GM12878 (cell line): Measurements from ENCODE around the gene SYCE3.

Source experiments
- SUZ12 ChIP-seq: fragments of 200-600 bp; sonication (generic); IDR thresholded peaks from one replicate; pipeline ENCODE4 v1.6.1; 2018; ENCODE audit warnings: antibody characterized with exemption, mild to moderate bottlenecking; ENCODE audit not compliant: unreplicated experiment
- TF ChIP-seq, protein P1 (sequence below): IDR thresholded peaks from 2 replicates; pipeline ENCODE4 v1.6.1; 2012; ENCODE audit warnings: mild to moderate bottlenecking, low read depth, low read length

DNA sequence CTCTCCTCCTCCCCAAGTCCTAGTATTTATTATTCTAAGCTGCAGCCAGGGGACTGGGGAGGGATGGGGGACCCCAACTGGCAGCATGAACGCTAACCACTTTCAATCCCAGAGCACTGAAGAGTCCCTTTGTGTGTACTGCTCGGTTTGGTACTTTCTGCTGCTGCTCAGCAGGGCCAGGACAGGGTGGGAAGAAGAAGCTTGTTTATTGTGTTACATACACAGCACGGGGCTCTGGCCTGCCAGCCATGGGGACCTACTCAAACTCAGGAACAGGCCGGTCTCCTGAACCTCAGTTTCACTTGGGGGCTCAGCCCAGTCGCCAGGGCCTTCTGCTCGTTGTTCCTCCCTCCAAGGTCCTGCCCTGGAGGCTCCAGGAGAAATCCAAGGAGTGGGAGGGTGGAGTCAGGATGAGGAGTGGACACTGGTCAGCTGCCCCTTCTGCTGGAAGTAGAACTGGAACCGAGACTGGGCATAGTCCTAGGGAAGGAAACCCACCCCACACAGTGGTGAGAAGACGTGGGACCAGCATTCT lies 16.1 kb upstream of the SYCE3 start:
- TF ChIP-seq, protein P1, sequence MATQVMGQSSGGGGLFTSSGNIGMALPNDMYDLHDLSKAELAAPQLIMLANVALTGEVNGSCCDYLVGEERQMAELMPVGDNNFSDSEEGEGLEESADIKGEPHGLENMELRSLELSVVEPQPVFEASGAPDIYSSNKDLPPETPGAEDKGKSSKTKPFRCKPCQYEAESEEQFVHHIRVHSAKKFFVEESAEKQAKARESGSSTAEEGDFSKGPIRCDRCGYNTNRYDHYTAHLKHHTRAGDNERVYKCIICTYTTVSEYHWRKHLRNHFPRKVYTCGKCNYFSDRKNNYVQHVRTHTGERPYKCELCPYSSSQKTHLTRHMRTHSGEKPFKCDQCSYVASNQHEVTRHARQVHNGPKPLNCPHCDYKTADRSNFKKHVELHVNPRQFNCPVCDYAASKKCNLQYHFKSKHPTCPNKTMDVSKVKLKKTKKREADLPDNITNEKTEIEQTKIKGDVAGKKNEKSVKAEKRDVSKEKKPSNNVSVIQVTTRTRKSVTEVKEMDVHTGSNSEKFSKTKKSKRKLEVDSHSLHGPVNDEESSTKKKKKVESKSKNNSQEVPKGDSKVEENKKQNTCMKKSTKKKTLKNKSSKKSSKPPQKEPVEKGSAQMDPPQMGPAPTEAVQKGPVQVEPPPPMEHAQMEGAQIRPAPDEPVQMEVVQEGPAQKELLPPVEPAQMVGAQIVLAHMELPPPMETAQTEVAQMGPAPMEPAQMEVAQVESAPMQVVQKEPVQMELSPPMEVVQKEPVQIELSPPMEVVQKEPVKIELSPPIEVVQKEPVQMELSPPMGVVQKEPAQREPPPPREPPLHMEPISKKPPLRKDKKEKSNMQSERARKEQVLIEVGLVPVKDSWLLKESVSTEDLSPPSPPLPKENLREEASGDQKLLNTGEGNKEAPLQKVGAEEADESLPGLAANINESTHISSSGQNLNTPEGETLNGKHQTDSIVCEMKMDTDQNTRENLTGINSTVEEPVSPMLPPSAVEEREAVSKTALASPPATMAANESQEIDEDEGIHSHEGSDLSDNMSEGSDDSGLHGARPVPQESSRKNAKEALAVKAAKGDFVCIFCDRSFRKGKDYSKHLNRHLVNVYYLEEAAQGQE: no peak
- TF ChIP-seq SUZ12: no peak
